ENCODE measurements around the gene ANKFY1. TPM values are rescaled to one million over a fixed set of nuclear protein-coding genes. Genes with fewer than 3 reads are reported as not detected.
A peak's percentile ranks its signal among the peaks of the same experiment; 100 is the strongest.

ANKFY1 gene
- polyA plus RNA-seq, 1 of the 3 experiments (the other 2 are of a cell fraction): 29.6 TPM

- 87% methylated on average over 6 of the region's 6 CpGs for WGBS (ENCODE audit: low lambda C conversion rate)
- Histone ChIP-seq H3K27ac (ENCODE audit: low read depth in 2 of 2, low read length in 1 of 2) (peak overlapping the region in 1 of 2 experiments; percentile 18; a peak in 1 of 4 replicates), H3K9me3 (no peaks in the 10 kb centered on the region), H3F3A (replicated peaks; ENCODE audit: insufficient read depth) (no peaks in the 10 kb centered on the region), H3K4me2 (no peak overlapping the region), H2AFZ (ENCODE audit: low read depth) (no peak overlapping the region), H3K79me2 (ENCODE audit: insufficient read depth) (peaks cover 27% of the 10 kb centered on the region), H4K20me1 (ENCODE audit: insufficient read depth) (no peaks in the 10 kb centered on the region), H3K4me1 (ENCODE audit: control insufficient read depth in 1 of 2, insufficient read depth in 2 of 2, low read depth in 1 of 2, low read length in 1 of 2) (peaks cover 8 to 22% of the 10 kb centered on the region in 2 experiments; a peak in 3 of 4 replicates), H3K36me3 (replicated peaks in 1 of 2; ENCODE audit: control insufficient read depth in 1 of 2, insufficient read depth in 2 of 2, low read length in 1 of 2) (peaks cover 0 to 11% of the 10 kb centered on the region in 2 experiments), H3K9ac (no peak overlapping the region), H3K27me3 (ENCODE audit: insufficient read depth) (no peaks in the 10 kb centered on the region), H3K4me3 (ENCODE audit: low read depth in 2 of 2, low read length in 1 of 2) (no peak overlapping the region), H3K9me2 (no peaks in the 10 kb centered on the region)
- DNase-seq: peak; percentile 18
- ChIA-PET POLR2A (interaction anchor here (1.0 kb wide), 1 partner anchor 47 kb away, joined by 3 read pairs; the partner anchor contains the start of gene ANKFY1), CTCF (interaction anchor here (0.6 to 3.6 kb wide), 44 partner anchors 9 to 634 kb away, joined by 3 to 42 read pairs (median 4); partner anchors contain the start of genes ANKFY1 and UBE2G1)
- TF ChIP-seq RFX5 (IDR thresholded peaks at IDR 0.05; ENCODE audit: low read length) (no peak), NFIC (IDR thresholded peaks at IDR 0.05; ENCODE audit: borderline replicate concordance) (no peak), CHD2 (IDR thresholded peaks at IDR 0.05; ENCODE audit: low read length, partially characterized antibody) (no peak), EZH2phosphoT487 (IDR thresholded peaks at IDR 0.05; ENCODE audit: borderline replicate concordance, low read depth) (no peak), FOXJ3 (CRISPR knock-in tag; IDR thresholded peaks at IDR 0.05) (no peak), YY1 (IDR thresholded peaks at IDR 0.05; ENCODE audit: low read depth) (no peak), IRF3 (IDR thresholded peaks at IDR 0.05; ENCODE audit: low read depth, low read length) (no peak), ZBTB33 (IDR thresholded peaks at IDR 0.05; ENCODE audit: borderline replicate concordance, low read depth) (no peak), TEAD4 (IDR thresholded peaks at IDR 0.05; ENCODE audit: borderline replicate concordance, insufficient read depth) (no peak), USF1 (IDR thresholded peaks at IDR 0.05; ENCODE audit: borderline replicate concordance, low read depth) (no peak), TCF12 (IDR thresholded peaks at IDR 0.05) (no peak), NRF1 (IDR thresholded peaks at IDR 0.05; ENCODE audit: low read depth, low read length) (no peak), PBX3 (IDR thresholded peaks at IDR 0.05) (no peak), MEF2A (IDR thresholded peaks at IDR 0.05; ENCODE audit: borderline replicate concordance, low read depth) (no peak), USF2 (IDR thresholded peaks at IDR 0.05; ENCODE audit: borderline replicate concordance, low read depth, low read length) (no peak), POLR2AphosphoS5 (IDR thresholded peaks at IDR 0.05; ENCODE audit: low read depth, low read length) (no peak), FOSL2 (IDR thresholded peaks at IDR 0.05; ENCODE audit: borderline replicate concordance, low read depth) (no peak), FOXM1 (IDR thresholded peaks at IDR 0.05; ENCODE audit: low read depth) (no peak), MXI1 (IDR thresholded peaks at IDR 0.05; ENCODE audit: low read depth, low read length) (no peak)
These were observed 47.8 kb downstream of the ANKFY1 start for GRCh38 chr17:4215882-4216570.

Data from SK-N-SH (cell line).